ENCODE data around the gene MGMT. TPM values are rescaled to one million over a fixed set of nuclear protein-coding genes. Genes with fewer than 3 reads are reported as not detected.

The MGMT gene
- total and polyA plus RNA-seq, 4 donors = 28.2 to 79.1 (median 46.0) TPM

- TF ChIP-seq RAD21 (IDR thresholded peaks at IDR 0.05) = no peak
- no peak for TF ChIP-seq MAX (IDR thresholded peaks at IDR 0.05)
- TF ChIP-seq FOXA2 (IDR thresholded peaks at IDR 0.05) = no peak
These were observed 57.9 kb downstream of the MGMT start (continued) for GRCh38 chr10:129524936-129525335.

- no peak for TF ChIP-seq FOXA1 (IDR thresholded peaks at IDR 0.05)
- TF ChIP-seq REST (IDR thresholded peaks at IDR 0.05) = no peak
- TF ChIP-seq RAD21 (IDR thresholded peaks at IDR 0.05) = no peak
- no peak for TF ChIP-seq CTCF (IDR thresholded peaks at IDR 0.05; ENCODE audit: low read depth, low read length, missing input control)
- TF ChIP-seq SP1 (IDR thresholded peaks at IDR 0.05) = no peak
- no peak for TF ChIP-seq EGR1 (IDR thresholded peaks at IDR 0.05; ENCODE audit: low read depth in 2 of 2)
- TF ChIP-seq MAX (IDR thresholded peaks at IDR 0.05) = no peak
- no peak for TF ChIP-seq FOXA2 (IDR thresholded peaks at IDR 0.05)
- no peak for TF ChIP-seq JUND (IDR thresholded peaks at IDR 0.05)
- no peak for TF ChIP-seq RXRA (IDR thresholded peaks at IDR 0.05)
- TF ChIP-seq YY1 (IDR thresholded peaks at IDR 0.05) = no peak
- TF ChIP-seq ZBTB33 (IDR thresholded peaks at IDR 0.05) = no peak
- TF ChIP-seq GABPA (IDR thresholded peaks at IDR 0.05 in 1 of 2, conservative IDR thresholded peaks at IDR 0.05 in 1 of 2) = no peak
- TF ChIP-seq HNF4A (conservative IDR thresholded peaks at IDR 0.05) = no peak
- no peak for TF ChIP-seq ATF3 (IDR thresholded peaks at IDR 0.05)
- no peak for TF ChIP-seq HNF4G (IDR thresholded peaks at IDR 0.05)
- TF ChIP-seq NR2F2 (IDR thresholded peaks at IDR 0.05) = no peak
- Histone ChIP-seq H3K4me3 (ENCODE audit: low read depth in 1 of 3, low read length in 3 of 3) (no peak overlapping the region), H3K27ac (ENCODE audit: low read depth in 1 of 2, low read length in 2 of 2) (no peak overlapping the region), H3K9me3 (ENCODE audit: control insufficient read depth in 4 of 4, low read length in 3 of 4) (no peaks in the 10 kb centered on the region), H3K9ac (ENCODE audit: low read depth in 1 of 2, low read length in 2 of 2) (no peak overlapping the region), H3K4me1 (ENCODE audit: control insufficient read depth in 4 of 4, insufficient read depth in 4 of 4, low read length in 3 of 4) (peaks cover 0 to 10% (median 3%) of the 10 kb centered on the region in 4 donors), H3K27me3 (ENCODE audit: control insufficient read depth in 4 of 4, insufficient read depth in 4 of 4, low read length in 3 of 4) (no peaks in the 10 kb centered on the region), H3K36me3 (ENCODE audit: control insufficient read depth in 4 of 4, insufficient read depth in 3 of 4, low read depth in 1 of 4, low read length in 3 of 4) (peaks cover 0 to 3% (median 2%) of the 10 kb centered on the region in 4 donors)
- DNase-seq (ENCODE audit: low spot score) = no peak
- 75% methylated on average over 13 of the region's 13 CpGs for WGBS
These were observed 58.4 kb downstream of the MGMT start for GRCh38 chr10:129525401-129525801.

All from liver (tissue), 9 donors.